Measurements from ENCODE around the gene GLA.

DNA sequence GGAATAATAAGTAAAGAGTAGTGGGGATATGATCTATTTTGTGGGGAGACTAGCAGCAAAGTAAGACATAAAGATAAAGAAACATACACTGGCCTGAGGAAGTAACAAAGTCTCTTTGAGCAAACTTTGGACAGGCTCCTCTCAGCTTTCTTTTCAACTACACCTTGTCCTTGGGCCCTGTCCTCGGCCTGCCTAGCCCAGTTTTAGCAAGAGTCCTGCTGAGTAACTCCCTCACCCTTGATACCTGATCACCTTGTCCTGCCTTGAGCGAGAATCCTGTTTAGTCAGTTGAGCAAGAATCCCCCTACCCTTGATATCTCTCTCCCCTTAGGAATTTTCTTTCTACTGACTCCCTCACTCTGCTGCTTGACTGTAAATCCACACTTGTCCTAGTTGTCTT, 11.8 kb upstream of the GLA start:
- TF ChIP-seq, protein P1, sequence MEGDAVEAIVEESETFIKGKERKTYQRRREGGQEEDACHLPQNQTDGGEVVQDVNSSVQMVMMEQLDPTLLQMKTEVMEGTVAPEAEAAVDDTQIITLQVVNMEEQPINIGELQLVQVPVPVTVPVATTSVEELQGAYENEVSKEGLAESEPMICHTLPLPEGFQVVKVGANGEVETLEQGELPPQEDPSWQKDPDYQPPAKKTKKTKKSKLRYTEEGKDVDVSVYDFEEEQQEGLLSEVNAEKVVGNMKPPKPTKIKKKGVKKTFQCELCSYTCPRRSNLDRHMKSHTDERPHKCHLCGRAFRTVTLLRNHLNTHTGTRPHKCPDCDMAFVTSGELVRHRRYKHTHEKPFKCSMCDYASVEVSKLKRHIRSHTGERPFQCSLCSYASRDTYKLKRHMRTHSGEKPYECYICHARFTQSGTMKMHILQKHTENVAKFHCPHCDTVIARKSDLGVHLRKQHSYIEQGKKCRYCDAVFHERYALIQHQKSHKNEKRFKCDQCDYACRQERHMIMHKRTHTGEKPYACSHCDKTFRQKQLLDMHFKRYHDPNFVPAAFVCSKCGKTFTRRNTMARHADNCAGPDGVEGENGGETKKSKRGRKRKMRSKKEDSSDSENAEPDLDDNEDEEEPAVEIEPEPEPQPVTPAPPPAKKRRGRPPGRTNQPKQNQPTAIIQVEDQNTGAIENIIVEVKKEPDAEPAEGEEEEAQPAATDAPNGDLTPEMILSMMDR (IDR thresholded peaks at IDR 0.05): no peak
- no peak for TF ChIP-seq EZH2 (IDR thresholded peaks at IDR 0.05; ENCODE audit: borderline replicate concordance, insufficient read depth, low read depth, low read length, poor library complexity, severe bottlenecking)
